K562 (cell line): ENCODE results near the gene SENP7. TPM values are rescaled to one million over a fixed set of nuclear protein-coding genes. Genes with fewer than 3 reads are reported as not detected.

Experiments used
- ATAC-seq: fragments of 200-7000 bp; cut with Tn5 transposase; 3 replicates; pipeline ENCODE4 v1.9.1; 2020; ENCODE audit warnings: moderate library complexity
- BruUV-seq: library from RNA; stranded (reverse); fragments of 400-500 nt; replicated peaks from 2 replicates; lab custom pipeline; 2021; lab: Mats Ljungman, UMichigan
- CTCF ChIA-PET: fragments of 300-600 bp; formaldehyde crosslinking; extraction: SDS; loops from one replicate; lab custom pipeline; 2021; ENCODE audit warnings: low intra/inter-chr PET ratio; lab: Yijun Ruan, JAX
- POLR2A ChIA-PET: fragments of 300-600, 350-650 bp; sonication (Branson Sonifier 250); formaldehyde crosslinking; extraction: SDS; loops from one replicate; lab custom pipeline; 2021; ENCODE audit warnings: antibody characterized with exemption, inconsistent platforms; lab: Yijun Ruan, JAX
- DNase-seq, 4 experiments: peaks; one replicate each; pipeline versions ENCODE4 v3.0.0 to v3.0.0-alpha.2; 2011 to 2018; ENCODE audit warnings: low spot score in 3 of 4, mixed read lengths in 3 of 4; ENCODE audit errors: extremely low read depth in 1 of 4
- FAIRE-seq: peaks from 2 replicates; lab custom pipeline; 2011; peaks lifted over from hg19 to GRCh38; lab: Jason Lieb, UNC
- H2AFZ ChIP-seq: 2 replicates; pipeline ENCODE4 v1.6.0; 2011; ENCODE audit warnings: low read depth, low read length, control low read depth, inconsistent platforms
- H3K27ac ChIP-seq: fragments of 200-600 bp; 3 replicates; pipeline ENCODE4 v1.8.0; 2011; ENCODE audit warnings: low read depth, mild to moderate bottlenecking, control low read depth, inconsistent platforms, low read length, moderate library complexity, mixed read lengths; ENCODE audit errors: extremely low read depth
- H3K27me3 ChIP-seq, 2 experiments: fragments of 300-600 bp in 1 of 2; 2 replicates in 1 of 2; 3 replicates in 1 of 2; pipeline versions ENCODE4 v1.6.0 to v1.8.0; 2011; ENCODE audit warnings: inconsistent platforms in 2 of 2, low read length in 2 of 2, mild to moderate bottlenecking in 1 of 2, mixed read lengths in 1 of 2, moderate library complexity in 1 of 2; ENCODE audit not compliant: control insufficient read depth in 2 of 2, insufficient read depth in 2 of 2
- H3K36me3 ChIP-seq: fragments of 300-600 bp; 3 replicates; pipeline ENCODE4 v1.8.0; 2011; ENCODE audit warnings: mild to moderate bottlenecking, low read length, inconsistent platforms; ENCODE audit not compliant: control insufficient read depth, insufficient read depth
- H3K4me1 ChIP-seq, 2 experiments: fragments of 200-600 bp in 1 of 2; replicated peaks in 1 of 2; 2 replicates in 1 of 2; 3 replicates in 1 of 2; pipeline versions ENCODE4 v1.5.1 to v1.8.0; 2011; ENCODE audit warnings: inconsistent platforms in 2 of 2, low read length in 2 of 2, mild to moderate bottlenecking in 1 of 2, mixed read lengths in 1 of 2, moderate library complexity in 1 of 2; ENCODE audit not compliant: control insufficient read depth in 2 of 2, insufficient read depth in 2 of 2
- H3K4me2 ChIP-seq: 2 replicates; pipeline ENCODE4 v1.6.1; 2011; ENCODE audit warnings: low read length, control low read depth, inconsistent platforms, mixed read lengths; ENCODE audit not compliant: insufficient read depth
- H3K4me3 ChIP-seq: fragments of 200-600 bp; sonication (generic), shearing (Covaris generic); 2 replicates; pipeline ENCODE4 v1.5.1; 2016; ENCODE audit warnings: control low read depth, inconsistent platforms
- H3K79me2 ChIP-seq: fragments of 200-600 bp; 3 replicates; pipeline ENCODE4 v1.8.0; 2011; ENCODE audit warnings: low read length, inconsistent platforms; ENCODE audit not compliant: control insufficient read depth, insufficient read depth
- H3K9ac ChIP-seq, 2 experiments: 2 replicates each; pipeline versions ENCODE4 v1.6.0 to v1.6.1; 2011; ENCODE audit warnings: low read depth in 2 of 2, low read length in 2 of 2, control low read depth in 1 of 2, inconsistent platforms in 1 of 2, mild to moderate bottlenecking in 1 of 2, mixed read lengths in 1 of 2; ENCODE audit not compliant: insufficient read depth in 1 of 2
- H3K9me1 ChIP-seq: one replicate; pipeline ENCODE4 v1.6.0; 2011; ENCODE audit warnings: inconsistent platforms, mild to moderate bottlenecking, low read length, moderate library complexity; ENCODE audit not compliant: control insufficient read depth, insufficient read depth
- H3K9me3 ChIP-seq: replicated peaks from 2 replicates; pipeline ENCODE4 v1.5.1; 2011; ENCODE audit warnings: low read depth, low read length, inconsistent platforms; ENCODE audit not compliant: control insufficient read depth, insufficient read depth
- H4K20me1 ChIP-seq: replicated peaks from 2 replicates; pipeline ENCODE4 v1.6.1; 2011; ENCODE audit warnings: low read length, inconsistent platforms, mixed read lengths; ENCODE audit not compliant: control insufficient read depth, insufficient read depth
- BMI1 ChIP-seq: fragments of 150-350 bp; IDR thresholded peaks from 2 replicates; pipeline ENCODE4 v1.6.1; 2014; ENCODE audit warnings: low read length
- C11orf30 ChIP-seq: fragments of 450-650 bp; IDR thresholded peaks from 2 replicates; pipeline ENCODE4 v1.6.1; 2016; ENCODE audit warnings: low read depth, mild to moderate bottlenecking
- CBFA2T3 ChIP-seq: fragments of 450-650 bp; IDR thresholded peaks from 2 replicates; pipeline ENCODE4 v1.6.1; 2017
- CEBPB ChIP-seq: fragments of 450-650 bp; IDR thresholded peaks from 2 replicates; pipeline ENCODE4 v1.6.1; 2016; ENCODE audit warnings: missing genetic modification characterization, missing compliant biosample characterization
- COPS2 ChIP-seq: fragments of 450-650 bp; conservative IDR thresholded peaks from 2 replicates; pipeline ENCODE4 v1.6.1; 2016; ENCODE audit warnings: mild to moderate bottlenecking, moderate library complexity
- E2F1 ChIP-seq: sonication (generic); formaldehyde crosslinking; IDR thresholded peaks from 2 replicates; pipeline ENCODE4 v1.8.1; 2023; ENCODE audit warnings: mild to moderate bottlenecking, missing genetic modification reagents, moderate library complexity
- EP400 ChIP-seq: fragments of 450-650 bp; IDR thresholded peaks from 2 replicates; pipeline ENCODE4 v1.6.1; 2017; ENCODE audit warnings: antibody characterized with exemption, mild to moderate bottlenecking, moderate library complexity
- HNRNPK ChIP-seq: fragments of 200-400 bp; formaldehyde crosslinking; IDR thresholded peaks from one replicate; pipeline ENCODE4 v1.6.1; 2018; ENCODE audit warnings: mild to moderate bottlenecking, low read depth, low read length; ENCODE audit not compliant: poor library complexity, severe bottlenecking
- ILK ChIP-seq: fragments of 450-650 bp; IDR thresholded peaks from 2 replicates; pipeline ENCODE4 v1.6.1; 2016; ENCODE audit warnings: missing genetic modification characterization, low read depth, mild to moderate bottlenecking, missing compliant biosample characterization, moderate library complexity, borderline replicate concordance
- KAT7 ChIP-seq: sonication (generic); formaldehyde crosslinking; IDR thresholded peaks from 2 replicates; pipeline ENCODE4 v1.8.0; 2022; ENCODE audit warnings: missing genetic modification reagents, mild to moderate bottlenecking, borderline replicate concordance
- MAFF ChIP-seq: IDR thresholded peaks from 2 replicates; pipeline ENCODE4 v1.6.1; 2012; ENCODE audit warnings: low read length, improper control_type of control experiment
- MAFK ChIP-seq: IDR thresholded peaks from 2 replicates; pipeline ENCODE4 v1.6.1; 2011; ENCODE audit warnings: low read length, improper control_type of control experiment
- NCOA4 ChIP-seq: fragments of 450-650 bp; IDR thresholded peaks from 2 replicates; pipeline ENCODE4 v1.6.1; 2018; ENCODE audit warnings: mild to moderate bottlenecking; ENCODE audit not compliant: partially characterized antibody
- NR2C2 ChIP-seq, 2 experiments: fragments of 200-800 bp in 1 of 2; sonication (Bioruptor generic) in 1 of 2; sonication (generic) in 1 of 2; formaldehyde crosslinking in 1 of 2; IDR thresholded peaks; 2 replicates each; pipeline versions ENCODE4 v1.6.1 to v1.8.0; 2016 to 2022; ENCODE audit warnings: mild to moderate bottlenecking in 1 of 2, missing compliant biosample characterization in 1 of 2, missing genetic modification characterization in 1 of 2, missing genetic modification reagents in 1 of 2
- POLR2AphosphoS2 ChIP-seq: IDR thresholded peaks from 2 replicates; pipeline ENCODE4 v1.6.1; 2012; ENCODE audit warnings: low read length, improper control_type of control experiment
- POLR2G ChIP-seq: fragments of 200-400 bp; formaldehyde crosslinking; IDR thresholded peaks from 2 replicates; pipeline ENCODE4 v1.6.1; 2017; ENCODE audit warnings: low read depth, mild to moderate bottlenecking, antibody characterized with exemption, low read length, moderate library complexity
- RBFOX2 ChIP-seq: fragments of 200-400 bp; formaldehyde crosslinking; IDR thresholded peaks from 2 replicates; pipeline ENCODE4 v1.6.1; 2017; ENCODE audit warnings: low read depth, mild to moderate bottlenecking, low read length, moderate library complexity
- STAT5A ChIP-seq: IDR thresholded peaks from 2 replicates; pipeline ENCODE4 v1.6.1; 2012; ENCODE audit warnings: low read length, inconsistent platforms, borderline replicate concordance
- TCF7 ChIP-seq: sonication (generic); IDR thresholded peaks from 2 replicates; pipeline ENCODE4 v1.6.1; 2016; ENCODE audit warnings: antibody characterized with exemption, borderline replicate concordance
- ZFP1 ChIP-seq: fragments of 450-650 bp; formaldehyde crosslinking; IDR thresholded peaks from 2 replicates; pipeline ENCODE4 v1.4.0; 2020; ENCODE audit warnings: mild to moderate bottlenecking, mixed read lengths
- ZNF124 ChIP-seq: sonication (generic); formaldehyde crosslinking; IDR thresholded peaks from 2 replicates; pipeline ENCODE4 v1.8.1; 2022; ENCODE audit warnings: missing genetic modification reagents
- ZNF316 ChIP-seq: fragments of 450-650 bp; IDR thresholded peaks from 2 replicates; pipeline ENCODE4 v1.6.1; 2016
- ZNF408 ChIP-seq: fragments of 250-450 bp; sonication (Bioruptor Pico); IDR thresholded peaks from 2 replicates; pipeline ENCODE4 v1.4.0; 2020; ENCODE audit warnings: low read depth, mild to moderate bottlenecking, moderate library complexity
- ZNF764 ChIP-seq: fragments of 250-450 bp; sonication (Bioruptor Pico); IDR thresholded peaks from 2 replicates; pipeline ENCODE4 v1.4.0; 2020; ENCODE audit warnings: low read depth, mild to moderate bottlenecking, moderate library complexity
- WGBS: fragments of 100-300 bp; shearing (Covaris generic); methylation state at CpG from one replicate; pipeline ENCODE4 v1.1.6; 2016; ENCODE audit warnings: low coverage, mixed read lengths; ENCODE audit not compliant: insufficient coverage; ENCODE audit errors: missing lambda C conversion rate; 5-methylcytosine and 5-hydroxymethylcytosine counted together
- in situ Hi-C: fragments of 300-500 bp; cut with MboI; formaldehyde crosslinking; loops from 4 replicates; pipeline ENCODE4 v1.15.0; 2018; ENCODE audit warnings: inconsistent platforms, mixed read lengths
- intact Hi-C: fragments of 100-400 bp; cut with micrococcal nuclease; formaldehyde crosslinking; loops from 2 replicates; pipeline ENCODE4 v1.14.2; 2022
- polyA plus RNA-seq, 8 experiments: library from polyadenylated mRNA; depleted of rRNA in 4 of 8; stranded (reverse) in 5 of 8; unstranded in 3 of 8; fragments of >200 nt; fragmentation: Nextera tagmentation in 2 of 8; fragmentation: Illumina TruSeq in 1 of 8; extraction: Ambion mirVana in 2 of 8; extraction: Trizol in 1 of 8; gene quantifications; 2 replicates each; pipeline versions ENCODE4 v1.2.1 to v1.2.3, GENCODE V29; 2011 to 2014; ENCODE audit warnings: inconsistent platforms in 1 of 8, missing spikeins in 1 of 8
- total RNA-seq, 7 experiments: library from RNA; depleted of rRNA in 6 of 7; stranded (reverse); fragments of >200 nt in 6 of 7; fragmentation: Illumina TruSeq in 2 of 7; extraction: Trizol in 2 of 7; gene quantifications; 2 replicates each; pipeline versions ENCODE4 v1.2.1 to v1.2.3, GENCODE V29; 2011 to 2021; ENCODE audit warnings: low replicate concordance in 1 of 7
- TF ChIP-seq, protein P1 (sequence below): fragments of 450-650 bp; formaldehyde crosslinking; IDR thresholded peaks from 2 replicates; pipeline ENCODE4 v1.4.0; 2020; ENCODE audit warnings: mild to moderate bottlenecking, moderate library complexity

Gene SENP7
- total and polyA plus RNA-seq, 9 of the 15 experiments (the other 6 are each of a cell fraction or from before 2014, with no cell fraction given): 4.1 to 21.9 (median 10.7) TPM

GRCh38 chr3:101351829-101352228 lies 161.2 kb downstream of the SENP7 start:
- Histone ChIP-seq H3K4me3 (no peak overlapping the region), H4K20me1 (no peaks in the 10 kb centered on the region), H3K4me1 (no peaks in the 10 kb centered on the region), H3K4me2 (no peak overlapping the region), H2AFZ (no peak overlapping the region), H3K9me3 (no peaks in the 10 kb centered on the region), H3K36me3 (no peaks in the 10 kb centered on the region), H3K27me3 (no peaks in the 10 kb centered on the region), H3K9ac (no peak overlapping the region), H3K9me1 (no peaks in the 10 kb centered on the region), H3K27ac (no peak overlapping the region), H3K79me2 (no peaks in the 10 kb centered on the region)
- ATAC-seq (no peak), FAIRE-seq (no peak), DNase-seq (peak in 2 of 4 experiments; percentile 5 to 9)
- POLR2A ChIA-PET: no interaction called here
- intact Hi-C loops (no loop called here), in situ Hi-C loops (no loop called here)
- no TSS peak for BruUV-seq
- WGBS: 56% methylated on average over 1 of the region's 1 CpG
- CTCF ChIA-PET: no interaction called here
- no peak for TF ChIP-seq TCF7
- TF ChIP-seq ZNF316: peak; percentile 97
- no peak for TF ChIP-seq POLR2AphosphoS2
- no peak for TF ChIP-seq ZFP1 (CRISPR knock-in tag)
- TF ChIP-seq CEBPB (tag): no peak
- TF ChIP-seq POLR2G: no peak
- no peak for TF ChIP-seq STAT5A
- no peak for TF ChIP-seq HNRNPK
- no peak for TF ChIP-seq ZNF124 (CRISPR knock-in tag)
- no peak for TF ChIP-seq ZNF764 (CRISPR knock-in tag)
- no peak for TF ChIP-seq COPS2
- no peak for TF ChIP-seq CBFA2T3
- TF ChIP-seq C11orf30: peak; percentile 93
- no peak for TF ChIP-seq ILK (tag)
- TF ChIP-seq, protein P1, sequence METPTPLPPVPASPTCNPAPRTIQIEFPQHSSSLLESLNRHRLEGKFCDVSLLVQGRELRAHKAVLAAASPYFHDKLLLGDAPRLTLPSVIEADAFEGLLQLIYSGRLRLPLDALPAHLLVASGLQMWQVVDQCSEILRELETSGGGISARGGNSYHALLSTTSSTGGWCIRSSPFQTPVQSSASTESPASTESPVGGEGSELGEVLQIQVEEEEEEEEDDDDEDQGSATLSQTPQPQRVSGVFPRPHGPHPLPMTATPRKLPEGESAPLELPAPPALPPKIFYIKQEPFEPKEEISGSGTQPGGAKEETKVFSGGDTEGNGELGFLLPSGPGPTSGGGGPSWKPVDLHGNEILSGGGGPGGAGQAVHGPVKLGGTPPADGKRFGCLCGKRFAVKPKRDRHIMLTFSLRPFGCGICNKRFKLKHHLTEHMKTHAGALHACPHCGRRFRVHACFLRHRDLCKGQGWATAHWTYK: no peak
- no peak for TF ChIP-seq BMI1
- no peak for TF ChIP-seq ZNF408 (CRISPR knock-in tag)
- peak; percentile 96 for TF ChIP-seq MAFK
- no peak for TF ChIP-seq NR2C2 (CRISPR knock-in tag; IDR thresholded peaks at IDR 0.05)
- no peak for TF ChIP-seq NR2C2 (tag; IDR thresholded peaks at IDR 0.05)
- no peak for TF ChIP-seq NCOA4
- TF ChIP-seq KAT7 (CRISPR knock-in tag): no peak
- TF ChIP-seq E2F1 (CRISPR knock-in tag): no peak
- TF ChIP-seq RBFOX2: no peak
- TF ChIP-seq MAFF: peak; percentile 97
- no peak for TF ChIP-seq EP400
